Activated gamma-delta T cell (primary cell): Measurements from ENCODE around the gene SPPL2C.

ENCODE experiments used
- DNase-seq: peaks from one replicate; lab custom pipeline; 2025; lab: John Stamatoyannopoulos, UW

Gene SPPL2C

GRCh38 chr17:45828582-45829133, 16.0 kb upstream of the SPPL2C start:
- no peak for DNase-seq

- no peak for DNase-seq
These were observed 10.8 kb upstream of the SPPL2C start for GRCh38 chr17:45833920-45834319.

DNA sequence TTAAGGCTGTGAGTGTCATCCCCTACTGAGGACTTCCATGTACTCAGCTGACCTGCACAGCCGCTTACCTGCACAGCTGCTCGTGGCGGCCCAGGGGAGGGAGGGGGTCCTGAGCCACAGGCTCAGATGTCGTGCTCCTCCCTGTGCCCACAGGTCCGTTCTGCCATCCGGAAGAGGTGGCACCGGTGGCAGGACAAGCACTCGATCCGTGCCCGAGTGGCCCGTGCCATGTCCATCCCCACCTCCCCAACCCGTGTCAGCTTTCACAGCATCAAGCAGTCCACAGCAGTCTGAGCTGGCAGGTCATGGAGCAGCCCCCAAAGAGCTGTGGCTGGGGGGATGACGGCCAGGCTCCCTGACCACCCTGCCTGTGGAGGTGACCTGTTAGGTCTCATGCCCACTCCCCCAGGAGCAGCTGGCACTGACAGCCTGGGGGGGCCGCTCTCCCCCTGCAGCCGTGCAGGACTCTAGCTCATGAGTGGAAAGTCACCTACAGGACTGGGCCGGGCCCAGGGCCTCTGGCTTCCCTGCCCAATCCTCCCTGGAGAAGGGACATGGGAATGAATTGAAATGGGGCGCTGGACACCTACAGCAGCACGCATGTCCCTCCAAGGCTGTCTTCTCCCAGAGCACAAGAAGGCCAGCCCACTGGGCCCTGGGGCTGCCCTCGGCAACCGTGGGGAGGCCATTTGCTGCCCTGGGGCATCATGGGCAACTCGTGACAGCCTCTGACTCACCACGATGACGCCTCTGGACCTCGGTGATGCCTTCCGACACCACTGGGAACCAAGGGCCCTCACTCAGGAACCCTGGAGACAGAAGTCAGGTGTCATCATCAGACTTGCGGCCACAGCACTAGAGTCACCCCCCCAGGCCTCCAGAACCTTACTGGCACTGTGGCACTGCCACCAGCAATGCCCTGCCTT, 9.9 kb upstream of the SPPL2C start:
- no peak for DNase-seq

DNA sequence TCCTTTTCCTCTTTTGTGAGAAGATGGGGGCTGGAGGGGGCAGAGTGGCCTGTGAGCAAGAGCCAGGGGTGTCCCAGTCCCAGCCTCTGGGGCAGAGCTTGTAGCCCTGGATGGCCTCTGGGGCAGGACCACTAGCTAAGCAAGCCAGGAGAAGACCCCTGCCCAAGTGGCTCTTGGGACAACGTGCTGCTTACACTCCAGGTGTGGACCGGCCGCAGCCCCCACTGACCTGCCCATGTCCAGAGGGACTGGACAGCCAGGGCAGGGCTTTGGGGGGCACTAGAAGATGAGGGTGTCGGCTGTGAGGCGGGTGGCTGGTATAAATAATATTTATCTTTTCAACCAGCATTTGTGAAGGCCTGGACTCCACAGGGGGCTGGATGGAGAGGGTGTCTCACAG, 9.2 kb upstream of the SPPL2C start:
- no peak for DNase-seq

- no peak for DNase-seq
These were observed 8.3 kb upstream of the SPPL2C start for GRCh38 chr17:45836047-45837044.

DNA sequence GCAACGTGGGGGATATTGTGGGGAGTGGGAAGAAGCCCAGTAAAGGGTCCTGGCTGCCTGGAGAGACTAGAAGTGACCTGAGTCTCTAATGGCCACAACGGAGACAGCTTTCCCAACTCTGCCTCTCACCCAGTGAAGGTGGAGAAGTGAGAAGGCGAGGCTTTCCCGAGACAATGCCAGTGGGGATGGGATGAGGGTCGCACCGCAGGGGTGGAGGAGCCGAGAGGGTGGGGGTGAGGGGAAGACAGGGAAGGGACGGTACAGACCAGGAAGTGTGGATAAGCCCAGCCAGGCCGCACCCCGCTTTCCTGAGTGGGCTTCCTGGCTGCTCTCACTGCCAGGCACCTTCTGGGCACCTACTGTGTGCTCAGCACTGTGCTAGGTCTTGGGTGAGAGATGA, 7.5 kb upstream of the SPPL2C start:
- no peak for DNase-seq

DNA sequence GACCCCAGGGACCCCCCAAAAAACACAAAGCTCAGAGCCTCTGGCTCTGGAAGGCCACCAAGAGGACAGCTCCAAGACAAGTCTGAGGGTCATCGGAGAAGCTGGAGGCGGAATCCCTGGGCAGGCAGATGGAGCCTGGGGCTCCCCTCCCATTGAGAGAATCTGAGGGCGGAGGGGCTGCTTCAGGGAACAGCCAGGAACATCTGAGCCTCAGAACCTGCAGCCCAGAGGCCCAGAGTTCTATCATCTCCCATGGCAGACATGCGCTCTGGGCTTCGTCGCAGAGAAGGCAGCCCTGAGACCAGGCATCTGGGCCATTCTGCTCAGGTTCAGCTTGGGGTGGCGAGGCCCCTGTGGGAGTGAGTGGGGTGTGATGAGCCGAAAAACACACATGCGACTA, 7.1 kb upstream of the SPPL2C start:
- no peak for DNase-seq

DNA sequence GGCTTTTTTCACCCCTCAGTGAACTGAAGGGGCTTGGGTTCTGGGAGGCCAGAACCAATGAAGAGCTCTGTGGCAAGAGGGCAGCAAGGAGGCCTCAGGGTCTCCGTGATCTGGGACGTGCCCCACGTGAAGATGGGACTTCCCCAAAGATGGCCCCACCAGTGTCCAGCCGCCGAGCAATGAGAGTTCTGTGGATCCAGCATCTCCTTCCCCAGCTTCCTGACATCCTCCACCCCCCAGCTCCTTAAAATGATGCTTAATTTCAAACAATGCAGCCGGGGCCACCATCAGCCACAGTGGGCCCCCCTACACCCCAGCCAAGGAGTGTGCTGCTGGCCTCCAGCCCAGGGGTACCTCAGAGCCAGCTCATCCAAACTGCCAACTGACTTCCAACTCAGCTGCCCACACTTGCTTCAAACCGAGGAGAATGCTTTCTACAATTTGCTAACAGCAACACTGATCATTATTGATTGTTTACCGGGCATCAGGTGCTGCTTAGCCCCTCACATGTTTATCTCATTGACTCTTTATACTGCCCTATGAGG, 5.9 kb upstream of the SPPL2C start:
- no peak for DNase-seq

DNA sequence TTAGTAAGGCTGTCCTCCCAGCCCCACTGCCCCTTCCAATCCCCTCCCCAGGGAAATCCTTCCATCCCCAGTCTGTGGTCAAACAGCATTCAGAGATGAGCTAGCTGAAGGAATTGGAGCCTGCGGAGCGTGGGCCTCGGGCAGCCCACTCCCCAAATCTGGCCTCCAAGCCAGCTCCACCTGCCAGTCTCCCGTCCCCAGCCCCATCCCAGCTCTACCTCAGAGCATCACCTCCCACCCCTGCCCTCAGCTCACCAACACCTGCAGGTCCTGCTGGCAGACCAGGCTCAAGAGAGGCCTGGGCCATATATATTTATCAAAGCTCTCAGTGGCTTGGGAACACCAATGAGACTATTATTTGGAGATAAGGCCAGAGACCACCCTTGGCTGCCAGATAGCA, 5.2 kb upstream of the SPPL2C start:
- no peak for DNase-seq

- no peak for DNase-seq
These were observed 3.5 kb upstream of the SPPL2C start for GRCh38 chr17:45841186-45841585.

- no peak for DNase-seq
These were observed 2.7 kb upstream of the SPPL2C start for GRCh38 chr17:45841883-45842525.

GRCh38 chr17:45843722-45844121, 959 bp upstream of the SPPL2C start:
- no peak for DNase-seq

DNA sequence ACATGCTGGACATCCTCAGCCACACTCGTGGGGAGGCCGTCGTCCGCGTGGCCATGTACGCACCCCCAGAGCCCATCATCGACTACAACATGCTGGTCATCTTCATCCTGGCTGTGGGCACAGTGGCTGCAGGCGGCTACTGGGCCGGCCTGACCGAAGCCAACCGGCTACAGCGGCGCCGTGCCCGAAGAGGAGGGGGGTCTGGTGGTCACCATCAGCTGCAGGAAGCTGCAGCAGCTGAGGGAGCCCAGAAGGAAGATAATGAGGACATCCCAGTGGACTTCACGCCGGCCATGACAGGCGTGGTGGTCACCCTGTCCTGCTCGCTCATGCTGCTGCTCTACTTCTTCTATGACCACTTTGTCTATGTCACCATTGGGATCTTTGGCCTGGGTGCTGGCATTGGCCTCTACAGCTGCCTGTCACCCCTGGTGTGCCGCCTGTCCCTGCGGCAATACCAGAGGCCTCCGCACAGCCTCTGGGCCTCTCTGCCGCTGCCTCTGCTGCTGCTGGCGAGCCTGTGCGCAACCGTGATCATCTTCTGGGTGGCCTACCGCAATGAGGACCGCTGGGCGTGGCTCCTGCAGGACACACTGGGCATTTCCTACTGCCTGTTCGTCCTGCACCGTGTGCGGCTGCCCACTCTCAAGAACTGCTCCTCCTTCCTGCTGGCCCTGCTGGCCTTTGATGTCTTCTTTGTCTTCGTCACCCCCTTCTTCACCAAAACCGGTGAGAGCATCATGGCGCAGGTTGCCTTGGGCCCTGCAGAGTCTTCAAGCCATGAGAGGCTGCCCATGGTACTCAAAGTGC, 900 bp downstream of the SPPL2C start:
- no peak for DNase-seq

- DNase-seq: no peak
These were observed 1.5 kb downstream of the SPPL2C start for GRCh38 chr17:45846223-45846622.

DNA sequence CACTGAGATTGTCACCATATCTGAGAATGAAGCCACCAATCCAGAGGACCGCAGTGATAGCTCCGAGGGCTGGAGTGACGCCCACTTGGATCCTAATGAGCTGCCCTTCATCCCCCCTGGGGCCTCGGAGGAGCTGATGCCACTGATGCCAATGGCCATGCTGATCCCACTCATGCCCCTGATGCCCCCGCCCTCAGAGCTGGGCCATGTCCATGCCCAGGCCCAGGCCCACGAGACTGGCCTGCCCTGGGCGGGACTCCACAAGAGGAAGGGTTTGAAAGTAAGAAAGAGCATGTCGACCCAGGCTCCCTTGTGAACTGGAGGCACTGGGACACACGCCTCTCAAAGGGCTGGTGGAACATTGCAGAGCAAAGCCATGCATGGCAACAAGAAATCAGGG, 2.0 kb downstream of the SPPL2C start:
- DNase-seq: no peak

GRCh38 chr17:45847101-45847500, 2.4 kb downstream of the SPPL2C start:
- DNase-seq: no peak

- DNase-seq: no peak
These were observed 3.1 kb downstream of the SPPL2C start for GRCh38 chr17:45847747-45848146.

DNA sequence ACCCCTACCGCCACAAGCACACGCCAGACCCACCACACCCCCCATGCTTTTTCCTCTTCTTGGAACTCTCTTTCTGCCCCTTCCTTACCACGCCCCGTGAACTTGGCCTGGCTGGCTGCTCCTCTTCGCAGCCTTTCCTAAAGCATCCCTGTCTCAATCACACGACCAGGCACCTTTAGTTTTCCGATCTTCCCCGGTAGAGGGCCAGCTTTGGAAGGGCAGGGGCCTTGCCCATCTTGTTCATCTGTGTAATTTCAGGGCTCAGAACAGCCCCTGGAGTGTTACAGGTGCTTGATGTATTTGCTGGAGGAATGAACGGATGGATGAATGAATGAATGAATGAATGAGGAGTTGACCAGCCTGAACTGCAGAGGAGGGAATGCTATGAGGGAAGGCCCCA, 3.7 kb downstream of the SPPL2C start:
- no peak for DNase-seq

DNA sequence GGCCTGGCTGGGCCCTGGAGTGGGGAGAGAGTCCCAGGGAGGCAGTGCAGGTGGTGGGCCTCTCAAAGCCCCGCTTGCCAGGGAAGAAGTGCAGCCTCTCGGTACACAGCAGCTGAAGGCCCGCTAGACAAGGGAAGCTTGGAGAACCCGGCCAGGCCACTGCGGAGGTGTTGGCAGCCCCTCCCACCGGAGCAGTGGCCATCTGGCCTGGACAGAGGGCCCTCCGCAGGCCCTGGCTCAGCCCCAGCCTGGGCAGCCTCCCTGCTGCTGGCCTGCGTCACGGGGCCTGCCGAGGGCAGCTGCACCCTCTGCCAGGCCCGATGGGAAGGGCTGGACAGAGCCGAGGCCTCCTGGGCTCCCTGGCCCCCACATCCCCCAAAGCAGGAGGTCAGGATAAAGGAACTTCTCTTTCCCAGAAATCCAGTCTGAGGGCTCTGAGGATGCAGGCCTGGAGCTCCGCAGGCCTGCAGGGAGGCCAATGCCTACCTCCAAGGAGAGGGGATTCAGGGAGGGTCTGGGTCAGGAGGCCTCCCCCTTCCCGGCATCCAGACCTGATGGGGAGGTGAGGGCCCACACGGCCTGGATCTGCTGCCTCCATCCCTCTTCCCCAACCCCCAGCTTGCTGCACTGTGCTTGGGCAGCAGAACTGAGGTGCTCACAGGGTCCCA, 4.3 kb downstream of the SPPL2C start:
- no peak for DNase-seq

DNA sequence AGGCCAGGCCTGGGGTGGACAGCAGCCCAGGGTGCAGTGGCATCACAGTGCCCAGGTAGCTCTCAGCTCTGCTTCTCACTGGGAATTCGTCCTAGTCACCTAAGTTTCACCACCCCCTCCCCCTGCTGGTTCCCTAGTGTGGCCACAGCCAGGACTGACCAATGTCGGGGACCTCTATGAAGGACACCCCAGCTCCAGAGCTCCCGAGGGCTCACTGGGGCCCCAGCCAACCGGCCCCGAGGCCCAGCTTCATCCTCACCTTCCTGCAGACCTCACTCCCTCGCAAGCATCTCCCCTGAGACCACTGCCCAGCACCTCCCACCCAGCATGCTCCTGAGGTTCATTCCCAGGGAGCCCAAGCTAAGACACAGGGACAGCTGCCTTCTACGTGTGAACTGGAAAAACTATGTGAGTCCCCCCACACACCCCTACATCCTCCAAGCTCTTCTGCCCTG, 4.9 kb downstream of the SPPL2C start:
- no peak for DNase-seq
